Uterus (tissue), 4 donors: ENCODE measurements around the gene PRC1. TPM values are rescaled to one million over a fixed set of nuclear protein-coding genes. Genes with fewer than 3 reads are reported as not detected.
"Not testable (repeated sequence)": the region's sequence is repeated elsewhere in the genome, so short reads cannot be mapped to it uniquely, and the experiment has no call there.

Experiments
- DNase-seq, 2 donors: peaks; one replicate each; pipeline ENCODE4 v3.0.0-alpha.2; 2019 to 2020
- H3K27ac ChIP-seq, 2 donors: fragments of 200-600 bp; sonication (generic); 1 replicate in 1 of 2; 2 replicates in 1 of 2; pipeline ENCODE4 v1.5.1; 2016 to 2018
- H3K27me3 ChIP-seq, 2 donors: fragments of 200-600 bp; sonication (generic); one replicate each; pipeline ENCODE4 v1.5.1; 2018 to 2019; ENCODE audit warnings: control low read depth in 1 of 2
- H3K36me3 ChIP-seq, 2 donors: fragments of 200-600 bp; sonication (generic); one replicate each; pipeline ENCODE4 v1.5.1; 2019; ENCODE audit warnings: control low read depth in 1 of 2
- H3K4me1 ChIP-seq, 2 donors: fragments of 200-600 bp; sonication (generic); one replicate each; pipeline ENCODE4 v1.5.1; 2018 to 2019; ENCODE audit warnings: control low read depth in 1 of 2
- H3K4me3 ChIP-seq, 2 donors: fragments of 200-600 bp; sonication (generic); 1 replicate in 1 of 2; 2 replicates in 1 of 2; pipeline ENCODE4 v1.5.1; 2018 to 2019; ENCODE audit warnings: mild to moderate bottlenecking in 1 of 2
- H3K9me3 ChIP-seq, 2 donors: fragments of 200-600 bp; sonication (generic); one replicate each; pipeline ENCODE4 v1.5.1; 2019; ENCODE audit warnings: control low read depth in 1 of 2
- CTCF ChIP-seq, 4 experiments: fragments of 200-600 bp in 2 of 4; fragments of 450-650 bp in 2 of 4; sonication (generic) in 2 of 4; IDR thresholded peaks; one replicate each; pipeline ENCODE4 v1.5.1; 2016 to 2019; ENCODE audit warnings: antibody characterized with exemption in 4 of 4, mild to moderate bottlenecking in 2 of 4, moderate library complexity in 1 of 4
- POLR2A ChIP-seq, 2 donors: fragments of 450-650 bp; IDR thresholded peaks; one replicate each; pipeline ENCODE4 v1.6.1; 2016; ENCODE audit warnings: antibody characterized with exemption in 2 of 2, mild to moderate bottlenecking in 1 of 2, moderate library complexity in 1 of 2
- intact Hi-C: fragments of 100-400 bp; cut with DNase I; formaldehyde crosslinking; loops from one replicate; pipeline ENCODE4 v1.15.1; 2023; ENCODE audit warnings: low total_unique reads
- total RNA-seq, 4 donors: library from RNA; depleted of rRNA in 3 of 4; stranded (reverse); fragments of >200 nt in 3 of 4; gene quantifications; one replicate each; pipeline versions ENCODE4 v1.1.0 to v1.2.4, GENCODE V29; 2014 to 2023
- donor health status: DM: yes; HTN: yes; CAD: no.

The PRC1 gene
- total RNA-seq, 4 donors from 2014 or later, result 7.1 to 95.0 (median 9.4) TPM; not detected in 1

- H3K36me3 ChIP-seq, result no peaks in the 10 kb centered on the region
- intact Hi-C loops, result no loop called here
Observed at GRCh38 chr15:90924375-90924774, 70.0 kb downstream of the PRC1 start.

GRCh38 chr15:90922712-90923322 lies 71.5 kb downstream of the PRC1 start:
- DNase-seq, H3K4me1 ChIP-seq, H3K4me3 ChIP-seq, H3K27me3 ChIP-seq, H3K27ac ChIP-seq, intact Hi-C loops, H3K9me3 ChIP-seq, H3K36me3 ChIP-seq: not testable (repeated sequence)

More at GRCh38 chr15:90924375-90924774, 70.0 kb downstream of the PRC1 start:
- no peak overlapping the region for H3K27ac ChIP-seq
- no peaks in the 10 kb centered on the region for H3K27me3 ChIP-seq
- no peaks in the 10 kb centered on the region for H3K4me1 ChIP-seq
- no peaks in the 10 kb centered on the region for H3K9me3 ChIP-seq
- H3K4me3 ChIP-seq, result no peak overlapping the region
- TF ChIP-seq CTCF (IDR thresholded peaks at IDR 0.05) (no peak), POLR2A (IDR thresholded peaks at IDR 0.05) (no peak)
- no peak for DNase-seq

- Histone ChIP-seq H3K36me3 (no peaks in the 10 kb centered on the region), H3K4me1 (no peaks in the 10 kb centered on the region), H3K4me3 (no peak overlapping the region), H3K27me3 (no peaks in the 10 kb centered on the region), H3K9me3 (no peaks in the 10 kb centered on the region), H3K27ac (no peak overlapping the region)
- TF ChIP-seq POLR2A (IDR thresholded peaks at IDR 0.05) (no peak), CTCF (IDR thresholded peaks at IDR 0.05) (no peak)
- intact Hi-C loops, result no loop called here
- no peak for DNase-seq
Observed at GRCh38 chr15:90921887-90922286, 72.4 kb downstream of the PRC1 start.

- no peaks in the 10 kb centered on the region for H3K9me3 ChIP-seq
- no peaks in the 10 kb centered on the region for H3K4me1 ChIP-seq
- no peak overlapping the region for H3K4me3 ChIP-seq
- DNase-seq, result no peak
- intact Hi-C loops, result no loop called here
- H3K27me3 ChIP-seq, result no peaks in the 10 kb centered on the region
- no peak overlapping the region for H3K27ac ChIP-seq
- no peaks in the 10 kb centered on the region for H3K36me3 ChIP-seq
- TF ChIP-seq CTCF (IDR thresholded peaks at IDR 0.05), result no peak
- no peak for TF ChIP-seq POLR2A (IDR thresholded peaks at IDR 0.05)
Observed at GRCh38 chr15:90918835-90919234, 75.5 kb downstream of the PRC1 start.

- DNase-seq, result no peak
- TF ChIP-seq POLR2A (IDR thresholded peaks at IDR 0.05) (no peak), CTCF (IDR thresholded peaks at IDR 0.05) (no peak)
- Histone ChIP-seq H3K27me3 (no peaks in the 10 kb centered on the region), H3K4me3 (no peak overlapping the region), H3K36me3 (no peaks in the 10 kb centered on the region), H3K27ac (no peak overlapping the region), H3K9me3 (no peaks in the 10 kb centered on the region), H3K4me1 (no peaks in the 10 kb centered on the region)
- intact Hi-C loops, result no loop called here
Observed at GRCh38 chr15:90918034-90918788, 76.1 kb downstream of the PRC1 start.
